Measurements from ENCODE around the gene ZNF557. TPM values are rescaled to one million over a fixed set of nuclear protein-coding genes. Genes with fewer than 3 reads are reported as not detected.
A peak's percentile ranks its signal among the peaks of the same experiment; 100 is the strongest.
"Not testable (repeated sequence)": the region's sequence is repeated elsewhere in the genome, so short reads cannot be mapped to it uniquely, and the experiment has no call there.

ZNF557 gene
- total RNA-seq, 2 donors from 2014 or later = 6.5 to 6.6 TPM

DNA sequence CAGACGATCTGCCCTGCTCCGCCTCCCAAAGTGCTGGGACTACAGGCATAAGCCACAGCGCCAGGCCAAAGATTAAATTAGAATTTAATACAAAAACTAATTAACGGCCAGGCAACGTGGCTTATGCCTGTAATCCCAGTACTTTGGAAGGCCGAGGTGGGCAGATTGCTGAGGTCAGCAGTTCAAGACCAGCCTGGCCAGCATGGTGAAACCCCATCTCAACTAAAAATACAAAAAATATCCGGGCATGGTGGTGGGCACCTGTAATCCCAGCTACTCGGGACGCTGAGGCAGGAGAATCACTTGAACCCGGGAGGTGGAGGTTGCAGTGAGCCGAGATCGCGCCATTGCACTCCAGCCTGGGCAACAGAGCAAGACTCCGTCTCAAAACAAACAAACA is 13.8 kb upstream of the ZNF557 start:
- H3K4me1 ChIP-seq; H3K27ac ChIP-seq; H3K4me3 ChIP-seq; intact Hi-C loops (cut with DNase I); H3K9me3 ChIP-seq; H3K27me3 ChIP-seq; DNase-seq; ATAC-seq; H3K36me3 ChIP-seq (replicated peaks in 1 of 2; ENCODE audit: insufficient read depth in 1 of 2, low read depth in 2 of 2): not testable (repeated sequence)
- WGBS, 2 donors = 86 to 88% methylated on average over 11 to 14 of the region's 14 CpGs

- intact Hi-C loops (cut with DNase I); ATAC-seq; H3K27ac ChIP-seq; H3K9me3 ChIP-seq; H3K4me3 ChIP-seq; H3K36me3 ChIP-seq (replicated peaks in 1 of 2; ENCODE audit: insufficient read depth in 1 of 2, low read depth in 2 of 2); DNase-seq; H3K27me3 ChIP-seq; H3K4me1 ChIP-seq: not testable (repeated sequence)
- 79% methylated on average over 10 of the region's 16 CpGs; no CpG with 5 or more reads in 1 of the 2 donors for WGBS, 2 donors
These were observed 13.1 kb upstream of the ZNF557 start for GRCh38 chr19:7056371-7056770.

GRCh38 chr19:7058576-7058975 is 10.9 kb upstream of the ZNF557 start, which contains the start of gene MBD3L3:
Gene MBD3L3, minus strand, starts transcription at chr19:7058676. Its CDS starts 71 bp downstream, at chr19:7058605.
- H3K27me3 ChIP-seq; H3K4me1 ChIP-seq; H3K4me3 ChIP-seq; H3K27ac ChIP-seq; DNase-seq; intact Hi-C loops (cut with DNase I); H3K9me3 ChIP-seq; H3K36me3 ChIP-seq (replicated peaks in 1 of 2; ENCODE audit: insufficient read depth in 1 of 2, low read depth in 2 of 2); ATAC-seq: not testable (repeated sequence)
- no CpG with 5 or more reads among the region's 8 CpGs for WGBS, 2 donors

DNA sequence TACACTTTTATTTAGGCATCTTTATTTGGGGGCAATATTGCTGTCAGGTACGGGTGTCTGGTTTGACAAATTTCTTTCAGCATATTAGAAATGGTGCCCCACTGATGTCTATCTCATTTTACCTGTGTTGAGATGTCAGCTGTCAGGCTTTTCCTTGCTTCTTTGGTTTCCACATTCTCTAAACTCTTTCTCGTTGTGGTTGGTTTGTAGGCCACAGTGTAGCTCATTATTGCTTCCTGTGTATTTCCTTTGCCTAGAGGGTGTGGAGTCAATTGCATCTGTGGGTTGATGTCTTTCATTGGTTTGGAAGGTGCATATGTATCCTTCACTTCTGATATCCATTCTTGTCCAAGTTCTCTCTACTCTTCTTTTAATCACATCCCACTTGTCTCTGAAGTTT is 9.5 kb upstream of the ZNF557 start:
- H3K27me3 ChIP-seq; H3K4me1 ChIP-seq; H3K4me3 ChIP-seq; H3K36me3 ChIP-seq (replicated peaks in 1 of 2; ENCODE audit: insufficient read depth in 1 of 2, low read depth in 2 of 2); H3K9me3 ChIP-seq; intact Hi-C loops (cut with DNase I); H3K27ac ChIP-seq; ATAC-seq; DNase-seq: not testable (repeated sequence)
- WGBS, 2 donors = 44 to 55% methylated on average over 1 to 2 of the region's 2 CpGs

- DNase-seq (no peak), ATAC-seq (no peak)
- Histone ChIP-seq H3K27ac (no peak overlapping the region), H3K9me3 (no peaks in the 10 kb centered on the region), H3K36me3 (replicated peaks in 1 of 2; ENCODE audit: insufficient read depth in 1 of 2, low read depth in 2 of 2) (no peaks in the 10 kb centered on the region), H3K27me3 (no peaks in the 10 kb centered on the region), H3K4me1 (no peaks in the 10 kb centered on the region), H3K4me3 (no peak overlapping the region)
- no peak for TF ChIP-seq POLR2A (IDR thresholded peaks at IDR 0.05)
- TF ChIP-seq, protein P1, sequence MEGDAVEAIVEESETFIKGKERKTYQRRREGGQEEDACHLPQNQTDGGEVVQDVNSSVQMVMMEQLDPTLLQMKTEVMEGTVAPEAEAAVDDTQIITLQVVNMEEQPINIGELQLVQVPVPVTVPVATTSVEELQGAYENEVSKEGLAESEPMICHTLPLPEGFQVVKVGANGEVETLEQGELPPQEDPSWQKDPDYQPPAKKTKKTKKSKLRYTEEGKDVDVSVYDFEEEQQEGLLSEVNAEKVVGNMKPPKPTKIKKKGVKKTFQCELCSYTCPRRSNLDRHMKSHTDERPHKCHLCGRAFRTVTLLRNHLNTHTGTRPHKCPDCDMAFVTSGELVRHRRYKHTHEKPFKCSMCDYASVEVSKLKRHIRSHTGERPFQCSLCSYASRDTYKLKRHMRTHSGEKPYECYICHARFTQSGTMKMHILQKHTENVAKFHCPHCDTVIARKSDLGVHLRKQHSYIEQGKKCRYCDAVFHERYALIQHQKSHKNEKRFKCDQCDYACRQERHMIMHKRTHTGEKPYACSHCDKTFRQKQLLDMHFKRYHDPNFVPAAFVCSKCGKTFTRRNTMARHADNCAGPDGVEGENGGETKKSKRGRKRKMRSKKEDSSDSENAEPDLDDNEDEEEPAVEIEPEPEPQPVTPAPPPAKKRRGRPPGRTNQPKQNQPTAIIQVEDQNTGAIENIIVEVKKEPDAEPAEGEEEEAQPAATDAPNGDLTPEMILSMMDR (IDR thresholded peaks at IDR 0.05) = no peak
- WGBS, 2 donors = 63 to 69% methylated on average over 4 of the region's 4 CpGs
- intact Hi-C loops (cut with DNase I) = no loop called here
These were observed 6.2 kb upstream of the ZNF557 start for GRCh38 chr19:7063339-7063738.

GRCh38 chr19:7063764-7064418 is 5.6 kb upstream of the ZNF557 start:
- 85 to 91% methylated on average over 8 to 9 of the region's 9 CpGs for WGBS, 2 donors
- Histone ChIP-seq H3K4me1 (no peaks in the 10 kb centered on the region), H3K27me3 (no peaks in the 10 kb centered on the region), H3K36me3 (replicated peaks in 1 of 2; ENCODE audit: insufficient read depth in 1 of 2, low read depth in 2 of 2) (no peaks in the 10 kb centered on the region), H3K27ac (no peak overlapping the region), H3K4me3 (no peak overlapping the region), H3K9me3 (no peaks in the 10 kb centered on the region)
- TF ChIP-seq, protein P1 (IDR thresholded peaks at IDR 0.05) = no peak
- intact Hi-C loops (cut with DNase I) = no loop called here
- DNase-seq = peak in 1 of 4 donors; percentile 1
- ATAC-seq = peak; percentile 33

DNA sequence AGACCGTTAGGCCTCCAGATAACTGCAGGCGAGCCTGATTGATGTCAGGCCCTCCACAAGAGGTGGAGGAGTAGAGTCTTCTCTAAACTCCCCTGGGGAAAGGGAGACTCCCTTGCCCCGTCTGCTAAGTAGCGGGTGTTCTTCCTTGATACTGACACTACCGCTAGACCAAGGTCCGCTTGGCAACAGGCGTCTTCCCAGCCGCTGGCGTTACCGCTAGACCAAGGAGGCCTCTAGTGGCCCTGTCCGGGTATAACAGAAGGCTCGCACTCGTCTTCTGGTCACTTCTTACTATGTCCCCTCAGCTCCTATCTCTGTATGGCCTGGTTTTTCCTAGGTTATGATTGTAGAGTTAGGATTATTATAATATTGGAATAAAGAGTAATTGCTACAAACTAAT is 2.4 kb upstream of the ZNF557 start:
- 43 to 54% methylated on average over 12 to 13 of the region's 13 CpGs for WGBS, 2 donors

More for the DNA sequence above, 2.4 kb upstream of the ZNF557 start:
- H3K9me3 ChIP-seq; H3K27me3 ChIP-seq; H3K27ac ChIP-seq; H3K36me3 ChIP-seq (replicated peaks in 1 of 2; ENCODE audit: insufficient read depth in 1 of 2, low read depth in 2 of 2); intact Hi-C loops (cut with DNase I); ATAC-seq; H3K4me3 ChIP-seq: not testable (repeated sequence)
- peak; percentile 13 to 37 (median 22) for DNase-seq
- H3K4me1 ChIP-seq = peaks cover 12% of the 10 kb centered on the region

Data from body of pancreas (tissue), 4 donors.